Progenitor cell of endocrine pancreas (in vitro differentiated cells): ENCODE measurements around the gene BPI. TPM values are rescaled to one million over a fixed set of nuclear protein-coding genes. Genes with fewer than 3 reads are reported as not detected.

ENCODE experiments used
- DNase-seq: peaks from one replicate; pipeline ENCODE4 v3.0.0; 2021; ENCODE audit warnings: low spot score; ENCODE audit not compliant: unreplicated experiment
- H3K27ac Mint-ChIP-seq: 2 replicates; pipeline ENCODE4 v1.8.0; 2021; ENCODE audit warnings: mild to moderate bottlenecking, moderate library complexity, mixed read lengths
- H3K27me3 Mint-ChIP-seq: 2 replicates; pipeline ENCODE4 v1.8.0; 2021; ENCODE audit warnings: mixed read lengths
- H3K36me3 Mint-ChIP-seq: 2 replicates; pipeline ENCODE4 v1.8.0; 2022; ENCODE audit warnings: mixed read lengths; ENCODE audit not compliant: insufficient read depth
- H3K4me1 Mint-ChIP-seq: 2 replicates; pipeline ENCODE4 v1.8.0; 2021; ENCODE audit warnings: low read depth, mixed read lengths
- H3K4me3 Mint-ChIP-seq: 2 replicates; pipeline ENCODE4 v1.8.0; 2021; ENCODE audit warnings: low read depth, mild to moderate bottlenecking, moderate library complexity, mixed read lengths
- H3K9me3 Mint-ChIP-seq: 2 replicates; pipeline ENCODE4 v1.8.0; 2021; ENCODE audit warnings: low read depth, mixed read lengths
- CTCF ChIP-seq: fragments of 200-600 bp; sonication (generic); IDR thresholded peaks from one replicate; pipeline ENCODE4 v1.5.0; 2021; ENCODE audit warnings: antibody characterized with exemption, mild to moderate bottlenecking; ENCODE audit not compliant: unreplicated experiment
- total RNA-seq: library from RNA; stranded (reverse); gene quantifications from 2 replicates; pipeline ENCODE4 v1.2.1, GENCODE V29; 2021

The BPI gene
- total RNA-seq, 1 donor from 2014 or later = not detected

- no peak for DNase-seq
- H3K27me3 Mint-ChIP-seq = peaks cover 16% of the 10 kb centered on the region
- no peaks in the 10 kb centered on the region for H3K36me3 Mint-ChIP-seq
- TF ChIP-seq CTCF = no peak
- peaks cover 7% of the 10 kb centered on the region for H3K9me3 Mint-ChIP-seq
- H3K4me1 Mint-ChIP-seq = peaks cover 5% of the 10 kb centered on the region
- no peak overlapping the region for H3K4me3 Mint-ChIP-seq
- no peak overlapping the region for H3K27ac Mint-ChIP-seq
Observed at GRCh38 chr20:38340693-38341092, 36.7 kb downstream of the BPI start.

- Mint-ChIP-seq H3K4me3 (no peak overlapping the region), H3K27me3 (peaks cover 5% of the 10 kb centered on the region), H3K9me3 (peaks cover 7% of the 10 kb centered on the region), H3K4me1 (peaks cover 5% of the 10 kb centered on the region), H3K27ac (no peak overlapping the region), H3K36me3 (no peaks in the 10 kb centered on the region)
- no peak for DNase-seq
- TF ChIP-seq CTCF = no peak
Observed at GRCh38 chr20:38342216-38342615, 38.3 kb downstream of the BPI start.

GRCh38 chr20:38342713-38343310, 38.9 kb downstream of the BPI start:
- Mint-ChIP-seq H3K27ac (no peak overlapping the region), H3K4me3 (no peak overlapping the region), H3K27me3 (peaks cover 4% of the 10 kb centered on the region), H3K9me3 (peaks cover 4% of the 10 kb centered on the region), H3K4me1 (peaks cover 6% of the 10 kb centered on the region), H3K36me3 (no peaks in the 10 kb centered on the region)
- no peak for DNase-seq
- TF ChIP-seq CTCF = no peak

GRCh38 chr20:38343311-38344106, 39.6 kb downstream of the BPI start:
- Mint-ChIP-seq H3K27me3 (peaks cover 4% of the 10 kb centered on the region), H3K36me3 (no peaks in the 10 kb centered on the region), H3K4me3 (no peak overlapping the region), H3K4me1 (peaks cover 5% of the 10 kb centered on the region), H3K9me3 (no peaks in the 10 kb centered on the region), H3K27ac (no peak overlapping the region)
- TF ChIP-seq CTCF = no peak
- DNase-seq = no peak

GRCh38 chr20:38344107-38344701, 40.2 kb downstream of the BPI start:
- Mint-ChIP-seq H3K9me3 (no peaks in the 10 kb centered on the region), H3K27me3 (peaks cover 4% of the 10 kb centered on the region), H3K36me3 (no peaks in the 10 kb centered on the region), H3K4me1 (peaks cover 5% of the 10 kb centered on the region), H3K4me3 (no peak overlapping the region), H3K27ac (no peak overlapping the region)
- TF ChIP-seq CTCF = no peak
- no peak for DNase-seq
